ENCODE results near the gene MYO5C.

The MYO5C gene

DNA sequence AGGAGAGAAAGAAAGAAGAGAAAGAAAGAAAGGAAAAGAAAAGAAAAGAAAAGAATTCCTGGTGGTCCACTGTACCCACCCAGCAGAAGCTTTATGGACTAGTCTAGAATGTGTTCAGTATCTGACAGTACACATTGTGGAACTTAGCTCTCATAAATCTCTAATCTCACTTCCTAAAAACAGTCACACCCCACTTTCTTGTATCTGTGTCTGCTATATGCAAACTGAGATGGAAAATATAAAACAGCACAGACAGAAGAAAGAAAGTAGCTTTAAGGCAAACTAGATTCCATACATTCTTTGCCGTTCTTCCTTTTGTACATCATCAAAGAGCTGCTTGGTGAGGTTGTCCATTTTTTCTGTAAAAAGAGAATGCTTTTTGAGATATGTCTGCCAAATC lies 63.3 kb downstream of the MYO5C start:
- H3K4me3 ChIP-seq (ENCODE audit: control insufficient read depth, low read depth, low read length), result no peak overlapping the region
- DNase-seq (ENCODE audit: low read depth), result no peak
- TF ChIP-seq, protein P1, sequence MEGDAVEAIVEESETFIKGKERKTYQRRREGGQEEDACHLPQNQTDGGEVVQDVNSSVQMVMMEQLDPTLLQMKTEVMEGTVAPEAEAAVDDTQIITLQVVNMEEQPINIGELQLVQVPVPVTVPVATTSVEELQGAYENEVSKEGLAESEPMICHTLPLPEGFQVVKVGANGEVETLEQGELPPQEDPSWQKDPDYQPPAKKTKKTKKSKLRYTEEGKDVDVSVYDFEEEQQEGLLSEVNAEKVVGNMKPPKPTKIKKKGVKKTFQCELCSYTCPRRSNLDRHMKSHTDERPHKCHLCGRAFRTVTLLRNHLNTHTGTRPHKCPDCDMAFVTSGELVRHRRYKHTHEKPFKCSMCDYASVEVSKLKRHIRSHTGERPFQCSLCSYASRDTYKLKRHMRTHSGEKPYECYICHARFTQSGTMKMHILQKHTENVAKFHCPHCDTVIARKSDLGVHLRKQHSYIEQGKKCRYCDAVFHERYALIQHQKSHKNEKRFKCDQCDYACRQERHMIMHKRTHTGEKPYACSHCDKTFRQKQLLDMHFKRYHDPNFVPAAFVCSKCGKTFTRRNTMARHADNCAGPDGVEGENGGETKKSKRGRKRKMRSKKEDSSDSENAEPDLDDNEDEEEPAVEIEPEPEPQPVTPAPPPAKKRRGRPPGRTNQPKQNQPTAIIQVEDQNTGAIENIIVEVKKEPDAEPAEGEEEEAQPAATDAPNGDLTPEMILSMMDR (conservative IDR thresholded peaks at IDR 0.05; ENCODE audit: control insufficient read depth, insufficient read depth, low read depth, low read length), result no peak

DNA sequence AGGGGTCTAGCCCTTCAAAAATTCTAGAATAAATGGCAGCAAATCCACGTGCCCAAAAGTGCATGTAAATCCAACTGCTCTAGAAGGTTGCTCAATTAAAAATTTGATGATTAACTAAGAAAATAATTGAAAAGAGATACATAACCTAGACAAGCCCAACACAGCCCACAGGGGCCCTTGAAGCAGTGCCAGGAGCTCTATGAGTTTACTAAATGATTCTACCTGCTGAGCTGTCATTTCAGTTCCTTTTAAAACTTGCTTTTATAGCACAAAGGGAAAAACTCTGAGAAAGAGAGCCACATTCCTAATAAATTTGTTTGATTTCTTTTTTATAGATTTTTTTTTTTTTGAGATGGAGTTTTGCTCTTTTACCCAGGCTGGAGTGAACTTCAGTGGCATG lies 65.5 kb downstream of the MYO5C start:
- DNase-seq (ENCODE audit: low read depth), result no peak
- TF ChIP-seq, protein P1 (conservative IDR thresholded peaks at IDR 0.05; ENCODE audit: control insufficient read depth, insufficient read depth, low read depth, low read length), result no peak
- H3K4me3 ChIP-seq (ENCODE audit: control insufficient read depth, low read depth, low read length), result no peak overlapping the region

DNA sequence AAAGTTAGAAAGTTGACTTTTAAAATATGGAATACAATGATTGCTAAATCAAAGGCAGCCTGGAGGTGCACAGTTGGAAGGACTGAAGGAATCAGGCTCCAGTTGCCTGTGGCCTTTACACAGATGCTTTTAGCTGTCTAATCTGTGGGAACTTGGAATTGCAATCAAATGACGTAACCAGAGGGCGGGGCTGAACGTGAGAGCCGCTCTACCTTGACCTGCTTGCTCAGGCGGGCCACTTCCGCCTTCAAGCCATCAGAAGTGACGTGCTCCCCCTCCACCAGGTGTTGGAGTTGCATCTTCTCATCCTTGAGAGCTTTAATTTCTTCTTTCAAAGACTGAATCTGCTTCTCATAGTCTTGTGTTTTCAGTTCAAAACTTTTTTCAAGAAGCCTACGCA lies 66.7 kb downstream of the MYO5C start:
- no peak overlapping the region for H3K4me3 ChIP-seq (ENCODE audit: control insufficient read depth, low read depth, low read length)
- DNase-seq (ENCODE audit: low read depth), result no peak
- TF ChIP-seq, protein P1 (conservative IDR thresholded peaks at IDR 0.05; ENCODE audit: control insufficient read depth, insufficient read depth, low read depth, low read length), result no peak

DNA sequence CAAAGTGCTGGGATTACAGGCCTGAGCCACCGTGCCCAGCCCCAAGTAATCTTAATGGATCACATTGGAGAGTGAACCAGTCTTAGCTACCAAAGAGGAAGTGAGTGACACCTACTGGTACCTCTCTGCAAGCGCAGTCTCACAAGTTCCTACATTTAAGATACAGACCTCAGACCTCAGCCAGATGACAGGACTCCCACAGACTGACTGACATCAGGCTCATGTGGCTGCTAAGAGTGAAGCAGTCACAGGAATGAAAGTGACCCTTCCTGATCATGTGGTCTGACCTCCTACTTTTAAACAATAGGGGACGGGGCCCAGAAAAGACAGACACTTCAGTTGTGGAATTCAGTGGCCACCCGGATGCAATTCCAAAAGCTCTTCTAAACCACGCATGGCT lies 68.1 kb downstream of the MYO5C start:
- DNase-seq (ENCODE audit: low read depth), result peak; percentile 89
- TF ChIP-seq, protein P1 (conservative IDR thresholded peaks at IDR 0.05; ENCODE audit: control insufficient read depth, insufficient read depth, low read depth, low read length), result peak; percentile 90
- H3K4me3 ChIP-seq (ENCODE audit: control insufficient read depth, low read depth, low read length), result no peak overlapping the region

DNA sequence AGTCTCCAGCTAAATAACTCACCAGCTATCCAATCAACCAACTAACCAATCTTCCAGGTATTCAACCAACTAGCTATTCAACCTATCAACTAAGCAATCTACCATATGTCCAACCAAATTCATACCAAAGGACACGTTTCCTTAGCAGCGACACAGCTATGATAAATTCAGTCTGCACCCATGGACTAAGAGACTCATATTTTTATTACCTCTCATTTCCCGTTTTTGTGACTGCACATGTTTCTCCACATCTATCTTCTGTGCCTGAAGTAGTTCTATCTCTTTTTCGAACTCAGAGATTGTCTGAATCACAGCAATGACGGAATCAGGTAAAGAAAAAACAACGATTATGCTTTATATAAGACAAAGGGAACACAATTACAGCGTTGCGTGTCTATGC lies 70.4 kb downstream of the MYO5C start:
- H3K4me3 ChIP-seq (ENCODE audit: control insufficient read depth, low read depth, low read length), result no peak overlapping the region
- TF ChIP-seq, protein P1 (conservative IDR thresholded peaks at IDR 0.05; ENCODE audit: control insufficient read depth, insufficient read depth, low read depth, low read length), result no peak
- DNase-seq (ENCODE audit: low read depth), result no peak

DNA sequence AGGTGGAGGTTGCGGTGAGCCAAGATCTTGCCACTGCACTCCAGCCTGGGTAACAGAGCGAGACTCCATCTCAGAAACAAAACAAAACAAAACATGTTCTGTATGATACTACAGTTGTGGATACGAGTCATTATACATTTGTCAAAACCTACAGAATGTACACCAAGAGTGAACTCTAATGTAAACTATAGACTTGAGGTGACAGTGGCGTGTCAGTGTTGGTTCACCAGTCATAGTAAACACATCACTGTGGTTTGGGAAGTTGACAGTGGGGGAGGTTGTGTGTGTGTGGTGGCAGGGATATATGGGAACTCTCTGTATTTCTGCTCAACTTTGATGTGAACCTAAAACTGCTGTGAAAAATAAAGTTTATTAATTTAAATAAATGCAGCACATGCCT lies 71.4 kb downstream of the MYO5C start:
- H3K4me3 ChIP-seq (ENCODE audit: control insufficient read depth, low read depth, low read length), result no peak overlapping the region
- TF ChIP-seq, protein P1 (conservative IDR thresholded peaks at IDR 0.05; ENCODE audit: control insufficient read depth, insufficient read depth, low read depth, low read length), result no peak
- peak; percentile 18 for DNase-seq (ENCODE audit: low read depth)

DNA sequence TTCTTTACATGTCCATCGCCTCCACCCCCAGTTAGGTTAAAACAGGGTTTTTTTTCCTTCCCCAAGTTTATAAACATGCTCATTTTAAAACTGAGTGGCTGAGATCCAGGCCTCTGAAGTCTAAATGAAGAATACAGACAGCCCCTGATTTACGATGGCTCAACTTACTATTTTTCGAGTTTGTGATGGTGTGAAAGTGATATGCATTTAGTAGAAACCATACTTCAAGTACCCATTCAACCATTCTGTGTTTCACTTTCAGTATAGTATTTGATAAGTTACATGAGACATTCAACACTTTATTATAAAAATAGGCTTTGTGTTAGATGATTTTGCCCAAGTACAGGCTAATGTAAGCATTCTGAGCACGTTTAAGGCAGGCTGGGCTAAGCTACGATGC lies 73.9 kb downstream of the MYO5C start:
- no peak overlapping the region for H3K4me3 ChIP-seq (ENCODE audit: control insufficient read depth, low read depth, low read length)
- no peak for DNase-seq (ENCODE audit: low read depth)
- TF ChIP-seq, protein P1 (conservative IDR thresholded peaks at IDR 0.05; ENCODE audit: control insufficient read depth, insufficient read depth, low read depth, low read length), result no peak
